ENCODE results near the gene TSTD1.

Gene TSTD1

GRCh38 chr1:161006563-161006962 is 32.2 kb downstream of the TSTD1 start:
- TF ChIP-seq, protein P1, sequence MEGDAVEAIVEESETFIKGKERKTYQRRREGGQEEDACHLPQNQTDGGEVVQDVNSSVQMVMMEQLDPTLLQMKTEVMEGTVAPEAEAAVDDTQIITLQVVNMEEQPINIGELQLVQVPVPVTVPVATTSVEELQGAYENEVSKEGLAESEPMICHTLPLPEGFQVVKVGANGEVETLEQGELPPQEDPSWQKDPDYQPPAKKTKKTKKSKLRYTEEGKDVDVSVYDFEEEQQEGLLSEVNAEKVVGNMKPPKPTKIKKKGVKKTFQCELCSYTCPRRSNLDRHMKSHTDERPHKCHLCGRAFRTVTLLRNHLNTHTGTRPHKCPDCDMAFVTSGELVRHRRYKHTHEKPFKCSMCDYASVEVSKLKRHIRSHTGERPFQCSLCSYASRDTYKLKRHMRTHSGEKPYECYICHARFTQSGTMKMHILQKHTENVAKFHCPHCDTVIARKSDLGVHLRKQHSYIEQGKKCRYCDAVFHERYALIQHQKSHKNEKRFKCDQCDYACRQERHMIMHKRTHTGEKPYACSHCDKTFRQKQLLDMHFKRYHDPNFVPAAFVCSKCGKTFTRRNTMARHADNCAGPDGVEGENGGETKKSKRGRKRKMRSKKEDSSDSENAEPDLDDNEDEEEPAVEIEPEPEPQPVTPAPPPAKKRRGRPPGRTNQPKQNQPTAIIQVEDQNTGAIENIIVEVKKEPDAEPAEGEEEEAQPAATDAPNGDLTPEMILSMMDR (IDR thresholded peaks at IDR 0.05; ENCODE audit: extremely low read depth, insufficient read depth, missing control alignments) = no peak
- DNase-seq (ENCODE audit: low spot score) = no peak
- in situ Hi-C loops (cut with MboI; ENCODE audit: low pct_unique_long_range_greater_than_20kb, low sequenced_read_pairs, unreplicated experiment) = no loop called here

GRCh38 chr1:161001525-161001924 is 37.2 kb downstream of the TSTD1 start:
- no peak for DNase-seq (ENCODE audit: low spot score)
- TF ChIP-seq, protein P1 (IDR thresholded peaks at IDR 0.05; ENCODE audit: extremely low read depth, insufficient read depth, missing control alignments) = no peak
- in situ Hi-C loops (cut with MboI; ENCODE audit: low pct_unique_long_range_greater_than_20kb, low sequenced_read_pairs, unreplicated experiment) = no loop called here

DNA sequence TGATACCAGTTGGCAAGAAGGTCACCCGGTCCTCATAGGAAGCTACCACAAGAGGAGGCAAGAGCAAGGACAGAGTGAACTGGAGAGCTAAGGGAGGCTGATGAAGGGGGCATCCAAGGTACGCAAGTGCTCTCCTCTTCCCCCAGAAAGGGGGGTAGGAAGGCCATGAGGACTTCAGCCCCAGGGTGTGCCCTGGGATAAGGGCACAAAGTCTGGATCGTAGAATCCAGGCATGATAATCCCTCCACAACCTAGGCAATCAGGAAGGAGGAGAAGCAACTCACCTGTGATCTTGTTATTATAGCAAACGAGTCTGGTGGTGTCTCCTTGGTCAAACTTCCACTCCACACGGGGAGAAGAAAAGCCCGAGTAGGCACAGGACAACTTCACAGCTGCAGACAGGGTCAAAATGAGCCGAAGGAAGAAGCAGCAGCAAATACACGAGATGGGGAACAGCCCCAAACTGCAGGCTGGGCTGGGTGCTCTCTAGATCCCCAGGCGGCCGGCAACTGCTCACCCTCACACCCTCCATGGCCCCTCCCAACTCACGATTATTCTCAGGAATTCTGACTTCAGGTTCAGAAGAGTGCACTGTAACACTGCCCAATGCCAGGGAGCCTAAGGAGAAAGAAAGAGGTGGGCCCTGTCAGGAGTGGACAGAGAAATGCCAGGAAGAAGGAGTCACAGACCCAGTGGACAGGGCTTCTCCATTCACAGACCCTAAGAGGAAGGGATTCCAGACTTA is 37.9 kb downstream of the TSTD1 start:
- TF ChIP-seq, protein P1 (IDR thresholded peaks at IDR 0.05; ENCODE audit: extremely low read depth, insufficient read depth, missing control alignments) = no peak
- in situ Hi-C loops (cut with MboI; ENCODE audit: low pct_unique_long_range_greater_than_20kb, low sequenced_read_pairs, unreplicated experiment) = no loop called here
- no peak for DNase-seq (ENCODE audit: low spot score)

DNA sequence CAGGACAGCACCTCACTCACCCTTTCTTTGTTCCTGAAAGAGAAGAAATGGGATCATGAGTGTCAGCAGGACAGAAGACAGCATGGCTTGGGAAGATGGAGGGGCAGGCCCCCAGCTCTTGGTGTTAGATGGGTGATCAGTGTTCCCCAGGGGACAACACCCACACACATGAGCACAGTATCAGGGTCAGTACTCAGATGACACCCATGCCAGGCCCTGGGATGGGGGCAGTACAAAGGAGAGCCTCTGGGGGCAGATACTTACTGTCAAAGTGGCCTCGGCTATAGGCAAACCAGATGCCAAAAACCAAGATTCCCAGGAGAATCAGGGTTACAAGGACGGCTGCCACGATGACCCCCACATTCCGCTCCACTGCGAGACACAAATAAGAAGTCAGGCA is 39.4 kb downstream of the TSTD1 start:
- no peak for DNase-seq (ENCODE audit: low spot score)
- in situ Hi-C loops (cut with MboI; ENCODE audit: low pct_unique_long_range_greater_than_20kb, low sequenced_read_pairs, unreplicated experiment) = no loop called here
- TF ChIP-seq, protein P1 (IDR thresholded peaks at IDR 0.05; ENCODE audit: extremely low read depth, insufficient read depth, missing control alignments) = no peak

DNA sequence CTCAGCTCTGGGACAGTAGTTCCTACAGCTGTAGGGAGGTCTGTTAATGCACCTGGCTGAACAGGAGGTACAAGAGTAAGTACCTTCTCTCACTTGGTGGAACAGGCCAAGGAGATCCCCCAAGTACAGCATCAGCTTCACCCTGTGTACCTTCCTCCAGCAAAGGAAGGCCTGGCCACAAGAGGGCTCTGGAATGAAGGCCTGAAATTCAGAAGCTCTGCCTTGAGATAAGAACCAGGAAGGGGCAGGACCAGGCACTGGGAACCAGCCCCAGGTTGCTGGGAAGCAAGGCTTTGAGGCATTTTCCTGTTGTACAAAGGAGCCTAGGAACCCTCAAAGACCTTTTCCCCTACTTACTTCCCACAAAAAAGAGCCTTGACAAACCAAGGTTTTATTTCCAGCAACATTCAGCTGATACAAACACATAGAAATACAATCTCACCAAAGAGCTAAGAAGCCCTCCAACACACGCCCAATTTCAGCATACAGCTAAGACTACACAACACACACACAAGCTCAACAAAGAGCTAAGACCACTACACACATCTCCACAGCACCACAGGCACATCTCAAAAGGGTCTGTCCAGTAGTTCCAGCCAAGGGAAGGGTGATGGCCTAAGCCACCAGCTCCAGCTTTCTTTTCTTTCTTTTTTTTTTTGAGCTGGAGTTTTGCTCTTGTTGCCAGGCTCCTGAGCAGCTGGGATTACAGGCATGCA is 41.3 kb downstream of the TSTD1 start:
- in situ Hi-C loops (cut with MboI; ENCODE audit: low pct_unique_long_range_greater_than_20kb, low sequenced_read_pairs, unreplicated experiment) = no loop called here
- DNase-seq (ENCODE audit: low spot score) = peak; percentile 62
- TF ChIP-seq, protein P1 (IDR thresholded peaks at IDR 0.05; ENCODE audit: extremely low read depth, insufficient read depth, missing control alignments) = peak; percentile 73

DNA sequence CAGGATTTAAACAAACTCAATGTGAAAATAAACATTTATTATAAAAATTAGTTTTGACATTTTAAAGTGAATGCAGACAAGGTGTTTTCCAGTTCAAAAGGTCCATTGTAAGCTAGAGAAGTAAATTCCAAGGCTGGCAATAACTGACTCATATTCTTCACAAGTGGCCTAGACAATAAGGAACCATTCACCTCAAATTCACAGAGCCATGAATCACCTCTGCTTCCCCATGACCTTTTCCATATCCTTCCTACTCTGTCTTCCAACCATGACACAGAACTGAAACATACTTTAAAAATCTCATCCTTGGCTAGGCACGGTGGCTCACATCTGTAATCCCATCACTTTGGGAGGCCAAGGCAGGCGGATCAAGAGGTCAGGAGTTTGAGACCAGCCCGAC is 42.6 kb downstream of the TSTD1 start:
- no peak for DNase-seq (ENCODE audit: low spot score)
- in situ Hi-C loops (cut with MboI; ENCODE audit: low pct_unique_long_range_greater_than_20kb, low sequenced_read_pairs, unreplicated experiment) = no loop called here
- TF ChIP-seq, protein P1 (IDR thresholded peaks at IDR 0.05; ENCODE audit: extremely low read depth, insufficient read depth, missing control alignments) = no peak
